Amygdala (tissue), 56 donors: ENCODE results near the gene CLEC3B.
"Not testable (repeated sequence)": the region's sequence is repeated elsewhere in the genome, so short reads cannot be mapped to it uniquely, and the experiment has no call there.

ENCODE experiments used
- DNase-seq, 56 donors: peaks; one replicate each; lab custom pipeline; 2025; lab: John Stamatoyannopoulos, UW

Gene CLEC3B

DNA sequence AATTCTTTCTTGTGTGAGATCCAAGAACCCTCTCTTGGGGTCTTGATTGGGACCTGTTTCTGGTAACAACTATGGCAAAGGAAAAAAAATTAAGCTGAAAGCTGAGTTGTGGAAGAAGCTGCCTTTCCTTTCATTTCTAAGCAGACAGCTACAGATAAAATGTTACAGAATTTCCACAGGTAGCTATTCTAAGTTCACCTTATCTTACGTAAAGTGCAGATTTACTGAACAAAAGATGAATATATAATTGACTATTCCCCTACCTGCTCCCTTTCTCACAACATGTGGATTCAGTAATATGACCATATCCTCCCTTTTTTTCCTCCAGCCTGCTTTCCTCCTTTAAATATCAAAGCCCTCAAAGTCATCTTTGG is 36.6 kb downstream of the CLEC3B start:
- DNase-seq, result no peak

DNA sequence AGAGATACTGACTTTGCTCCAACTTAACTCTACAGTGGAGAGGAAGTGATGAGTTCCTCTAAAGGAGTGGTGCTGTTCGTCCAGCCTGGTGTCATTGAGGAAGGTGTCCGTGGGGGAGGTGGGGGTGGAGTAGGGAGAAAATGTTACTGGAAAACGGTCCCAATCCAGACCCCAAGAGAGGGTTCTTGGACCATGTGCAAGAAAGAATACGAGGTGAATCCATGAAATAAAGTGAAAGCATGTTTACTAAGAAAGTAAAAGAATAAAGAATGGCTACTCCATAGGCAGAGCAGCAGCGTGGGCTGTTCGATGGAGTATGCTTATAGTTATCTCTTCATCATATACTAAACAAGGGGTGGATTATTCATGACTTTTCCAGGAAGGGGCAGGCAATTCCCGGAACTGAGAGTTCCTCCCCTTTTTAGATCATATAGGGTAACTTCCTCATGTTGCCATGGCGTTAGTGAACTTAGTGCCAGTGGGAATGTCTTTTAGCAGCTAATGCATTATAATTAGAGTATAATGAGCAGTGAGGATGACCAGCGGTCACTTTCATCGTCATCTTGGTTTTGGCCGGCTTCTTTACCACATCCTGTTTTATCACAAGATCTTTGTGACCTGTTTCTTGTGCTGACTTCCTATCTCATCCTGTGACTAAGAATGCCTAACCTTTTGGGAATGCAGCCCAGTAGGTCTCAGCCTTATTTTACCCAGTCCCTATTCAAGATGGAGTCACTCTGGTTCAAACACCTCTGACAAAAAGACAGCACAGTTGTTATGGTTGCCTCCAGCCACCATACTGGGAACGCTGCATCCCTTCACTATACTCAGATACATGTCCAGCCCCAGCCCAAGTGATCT is 38.6 kb downstream of the CLEC3B start:
- no peak for DNase-seq

DNA sequence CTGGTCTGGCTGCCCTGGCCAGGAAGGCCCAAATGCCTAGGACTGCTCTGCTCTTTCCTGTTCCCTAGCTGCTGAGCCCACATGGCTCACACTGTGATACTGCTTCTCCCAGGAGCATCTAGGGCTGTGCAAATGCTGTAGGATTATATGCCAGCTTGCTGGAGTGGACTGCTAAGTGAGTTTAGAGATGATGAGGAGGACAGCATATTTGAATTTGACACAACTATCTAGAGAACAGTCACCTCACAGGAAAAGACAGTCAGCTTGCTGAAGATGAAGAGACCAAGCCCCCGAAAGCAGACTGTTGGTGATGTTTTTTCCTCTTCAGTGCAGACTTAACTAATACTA is 39.2 kb downstream of the CLEC3B start:
- DNase-seq, result no peak

DNA sequence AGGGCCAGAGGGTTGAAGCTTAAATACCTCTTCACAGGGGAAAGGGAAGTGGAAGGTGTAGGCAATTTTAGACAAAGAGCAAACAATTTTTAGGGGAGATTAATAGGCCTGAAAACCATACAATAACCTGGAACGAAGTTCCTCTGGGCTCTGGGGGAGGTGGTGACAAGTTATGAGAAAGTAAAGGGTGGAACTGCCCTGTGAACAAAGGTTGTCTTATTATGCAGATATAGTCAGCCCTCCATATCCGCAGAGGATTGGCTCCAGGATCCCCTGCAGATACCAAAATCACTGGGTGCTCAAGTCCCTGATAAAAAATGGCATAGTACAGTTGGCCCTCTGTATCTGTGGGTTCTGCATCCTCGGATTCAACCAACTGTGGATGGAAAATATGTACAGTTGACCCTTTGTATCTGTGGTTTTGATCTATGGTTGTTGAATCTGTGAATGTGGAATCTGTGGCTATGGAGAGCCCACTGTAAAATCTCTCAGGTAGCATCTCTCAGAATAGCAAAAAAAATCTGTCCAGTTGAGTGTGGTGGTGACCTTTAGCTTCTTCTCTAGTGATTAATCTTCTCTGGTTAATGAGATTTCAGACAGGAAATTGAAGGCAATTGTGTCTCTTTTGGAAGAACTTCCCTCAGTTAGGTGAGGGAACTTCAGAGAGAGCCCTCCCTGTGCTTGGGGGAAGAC is 40.2 kb downstream of the CLEC3B start:
- DNase-seq, result no peak

DNA sequence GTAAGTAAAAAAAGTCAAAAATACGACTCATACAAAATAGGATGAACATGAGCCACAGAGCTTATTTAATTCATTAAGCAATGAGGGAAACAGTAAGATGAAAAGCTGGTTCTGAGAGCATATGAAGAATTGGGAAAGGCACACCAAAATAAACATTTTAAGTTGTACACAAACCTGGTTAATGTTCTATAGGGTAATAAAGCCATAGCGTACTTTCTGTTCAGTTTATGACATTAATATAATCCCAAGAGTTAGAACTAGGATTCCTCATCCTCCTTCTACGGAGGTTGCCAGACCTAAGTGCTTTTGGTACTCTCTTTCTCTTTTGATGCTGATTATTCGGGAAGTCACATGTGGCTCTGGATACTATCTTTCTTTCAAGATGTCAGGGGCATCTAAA is 41.4 kb downstream of the CLEC3B start:
- no peak for DNase-seq

DNA sequence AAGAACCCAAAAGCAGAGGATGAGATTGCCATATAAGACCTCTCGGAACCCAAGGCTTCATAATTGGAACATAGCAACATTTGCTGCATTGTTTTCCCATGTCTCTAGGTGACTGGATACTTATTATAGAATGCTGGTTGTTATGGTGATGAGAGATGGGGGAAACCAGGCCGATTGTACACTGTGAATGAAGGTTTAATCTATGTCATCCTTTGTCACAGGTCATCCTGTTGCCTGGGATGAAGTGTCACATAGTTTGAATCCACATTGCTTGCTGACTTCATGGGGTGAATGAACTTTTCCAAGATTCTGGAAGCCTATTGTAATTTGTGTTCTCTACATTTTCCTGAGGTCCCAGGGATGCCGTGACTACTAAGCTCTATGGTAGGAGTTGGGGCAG is 41.8 kb downstream of the CLEC3B start:
- DNase-seq, result no peak

DNA sequence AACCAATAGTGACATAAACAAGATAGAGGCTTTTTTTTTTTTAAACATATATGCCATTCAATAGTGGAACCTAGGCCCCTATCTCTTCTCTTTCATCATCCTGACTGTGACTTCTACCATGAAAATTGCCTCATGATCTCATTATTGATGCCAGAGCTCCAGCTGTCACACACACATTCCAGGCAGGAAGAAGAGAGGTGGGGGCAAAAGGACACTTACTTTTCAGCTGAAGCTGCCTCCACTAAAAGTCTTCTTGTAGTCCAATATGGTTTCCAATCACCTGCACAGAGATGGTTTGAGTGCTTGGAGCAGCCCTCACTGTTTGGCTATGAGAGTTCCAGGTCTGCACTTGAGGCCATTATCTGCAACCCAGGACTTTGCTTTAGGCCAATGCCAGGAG is 45.0 kb downstream of the CLEC3B start:
- no peak for DNase-seq

DNA sequence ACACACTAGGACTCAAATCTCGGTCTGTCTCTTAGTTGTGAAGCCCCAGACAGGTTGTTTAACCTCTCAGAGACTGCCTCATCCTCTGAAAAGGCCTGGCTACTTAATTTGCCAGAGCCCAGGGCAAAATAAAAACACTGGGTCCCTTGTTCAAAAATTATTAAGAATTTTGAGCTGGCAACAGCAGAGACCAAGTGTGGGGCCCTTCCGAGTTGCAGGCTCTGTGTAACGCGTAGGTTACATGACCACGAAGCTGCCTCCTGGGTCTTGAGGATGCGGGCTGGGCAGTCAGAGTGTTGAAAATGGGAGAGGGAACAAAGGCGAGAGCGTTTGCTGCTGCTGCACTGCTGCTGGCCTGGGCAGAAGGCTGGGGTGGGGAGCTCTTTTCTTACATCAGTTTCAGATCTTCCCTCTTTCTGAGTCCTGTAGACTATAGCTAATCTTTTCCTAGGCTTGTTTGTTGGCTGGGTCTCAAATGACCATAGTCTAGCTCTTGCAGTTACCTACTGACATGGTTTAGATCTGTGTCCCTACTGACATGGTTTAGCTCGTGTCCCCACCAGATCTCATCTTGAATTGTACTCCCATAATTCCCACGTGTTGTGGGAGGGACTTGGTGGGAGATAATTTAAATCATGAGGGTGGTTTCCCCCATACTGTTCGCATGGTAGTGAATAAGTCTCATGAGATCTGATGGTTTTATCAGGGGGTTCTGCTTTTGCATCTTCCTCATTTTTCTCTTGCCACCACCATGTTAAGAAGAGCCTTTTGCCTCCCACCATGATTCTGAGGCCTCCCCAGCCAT is 49.9 kb downstream of the CLEC3B start:
- DNase-seq, result no peak

DNA sequence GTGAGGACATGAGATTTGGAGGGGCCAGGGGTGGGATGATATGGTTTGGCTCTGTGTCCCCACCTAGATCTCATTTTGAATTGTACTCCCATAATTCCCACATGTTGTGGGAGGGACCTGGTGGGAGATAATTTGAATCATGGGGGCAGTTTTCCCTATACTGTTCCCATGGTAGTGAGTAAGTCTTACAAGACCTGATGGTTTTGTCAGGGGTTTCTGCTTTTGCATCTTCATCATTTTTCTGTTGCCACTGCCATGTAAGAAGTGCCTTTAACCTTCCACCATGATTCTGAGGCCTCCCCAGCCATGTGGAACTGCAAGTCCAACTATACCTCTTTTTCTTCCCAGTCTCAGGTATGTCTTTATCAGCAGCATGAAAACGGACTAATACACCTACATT is 52.2 kb downstream of the CLEC3B start:
- DNase-seq, result not testable (repeated sequence)

DNA sequence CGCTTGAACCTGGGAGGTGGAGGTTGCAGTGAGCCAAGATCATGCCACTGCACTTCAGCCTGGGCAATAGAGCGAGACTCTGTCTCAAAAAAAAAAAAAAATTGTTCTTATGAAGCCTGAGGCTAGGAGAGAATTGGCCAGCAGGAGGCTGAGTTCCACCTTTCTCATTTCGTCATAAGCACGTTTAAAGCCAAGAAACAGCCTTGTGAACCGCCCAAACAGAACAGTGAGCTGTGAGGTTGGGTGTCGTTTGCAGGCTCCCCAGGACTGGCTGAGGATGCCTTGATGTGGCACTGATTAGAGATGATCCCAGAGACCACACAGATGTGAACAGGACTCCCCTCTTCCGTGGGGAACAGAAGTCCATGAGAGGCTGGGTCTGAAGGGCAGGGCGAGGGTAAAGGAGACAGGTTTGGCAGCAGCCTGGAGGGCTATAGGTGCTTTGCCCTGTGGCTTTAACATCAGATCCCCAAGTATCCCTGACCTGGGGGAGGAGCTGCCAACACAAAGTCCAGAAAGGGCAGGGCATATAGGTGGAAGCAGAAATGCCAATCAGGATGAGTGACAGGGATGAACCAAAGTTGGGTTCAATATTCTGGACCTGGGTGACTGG is 52.9 kb downstream of the CLEC3B start:
- no peak for DNase-seq

DNA sequence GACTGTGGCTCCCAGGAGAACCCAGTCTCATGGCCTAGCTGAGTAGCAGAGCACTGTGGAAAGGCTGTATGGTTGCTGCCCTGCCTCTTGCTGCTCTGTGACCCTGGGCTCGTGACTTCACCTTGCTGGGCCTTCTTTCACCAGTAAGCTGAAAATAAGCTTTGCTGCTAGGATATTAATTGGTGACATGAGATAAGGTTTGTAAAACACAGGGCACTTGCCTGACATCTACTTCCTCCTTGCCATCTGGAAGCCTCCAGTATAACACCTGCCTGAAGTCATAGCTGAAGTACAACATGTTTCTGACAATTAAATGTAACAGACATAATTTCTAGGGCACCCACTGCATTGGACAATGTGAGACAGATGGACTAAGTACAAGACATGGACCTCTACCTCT is 53.6 kb downstream of the CLEC3B start:
- DNase-seq, result no peak

DNA sequence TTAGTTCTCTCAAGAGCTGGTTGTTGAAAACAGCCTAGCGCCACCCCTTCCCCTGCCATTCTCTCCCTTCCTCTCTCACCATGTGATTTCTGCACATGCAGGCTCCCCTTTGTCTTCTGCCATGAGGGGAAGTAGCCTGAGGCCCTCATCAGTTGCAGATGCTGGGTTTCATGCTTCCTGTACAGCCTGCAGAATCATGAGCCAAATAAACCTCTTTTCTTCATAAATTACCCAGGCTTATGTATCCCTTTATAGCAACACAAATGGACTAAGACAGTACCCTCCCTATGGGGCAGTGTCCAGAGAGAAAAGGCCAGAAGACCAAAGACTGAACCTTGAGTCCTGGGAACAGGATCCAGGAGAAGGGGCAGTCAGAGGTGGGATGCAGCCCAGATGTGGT is 54.7 kb downstream of the CLEC3B start:
- DNase-seq, result no peak

DNA sequence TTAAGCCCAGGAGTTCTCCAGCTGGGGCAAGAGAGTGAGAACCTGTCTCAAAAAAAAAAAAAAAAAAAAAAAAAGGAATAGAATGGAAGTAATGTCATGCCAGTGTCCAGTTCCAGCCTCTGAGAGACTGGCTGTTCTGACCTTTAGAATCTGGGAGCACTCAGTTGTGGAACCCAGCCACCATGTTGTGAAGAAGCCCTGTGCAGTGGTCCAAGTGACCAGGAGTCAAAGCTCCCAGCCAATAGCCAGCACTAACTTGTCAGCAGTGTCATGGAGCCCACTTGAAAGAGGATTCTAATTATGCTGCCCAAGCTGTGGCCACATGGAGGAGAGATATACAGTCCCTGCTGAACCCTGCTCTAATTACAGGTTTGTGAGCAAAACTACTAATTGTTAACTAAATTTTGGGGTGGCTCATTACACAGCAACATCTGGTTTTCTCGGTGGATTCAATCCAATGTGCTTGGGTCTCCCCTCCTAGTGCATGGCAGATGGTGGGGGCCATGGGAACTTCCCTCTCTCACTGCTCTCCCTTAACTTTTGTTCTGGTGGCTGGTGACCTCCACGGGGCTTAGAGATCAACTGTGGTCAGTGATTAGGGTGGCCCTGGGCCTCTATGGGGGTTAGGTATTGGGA is 55.5 kb downstream of the CLEC3B start:
- no peak for DNase-seq

DNA sequence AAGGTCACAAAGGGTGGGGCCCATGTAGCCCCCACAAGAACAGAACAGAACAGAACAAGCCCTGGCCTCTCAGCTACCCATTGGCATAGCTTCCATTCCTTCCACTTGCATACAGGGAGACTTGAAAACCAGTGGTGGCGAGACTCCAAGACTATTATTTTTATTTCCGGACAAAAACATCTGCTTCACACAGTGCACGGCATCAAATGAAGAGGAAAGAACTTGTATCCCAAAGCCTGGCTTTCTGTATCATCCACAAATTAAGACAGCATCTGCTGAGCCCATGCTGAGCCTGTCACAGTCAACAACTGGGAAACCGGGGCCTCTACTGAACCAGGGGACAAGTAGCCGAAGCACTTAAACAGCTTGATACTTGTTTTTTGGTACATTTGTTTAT is 56.0 kb downstream of the CLEC3B start:
- no peak for DNase-seq

DNA sequence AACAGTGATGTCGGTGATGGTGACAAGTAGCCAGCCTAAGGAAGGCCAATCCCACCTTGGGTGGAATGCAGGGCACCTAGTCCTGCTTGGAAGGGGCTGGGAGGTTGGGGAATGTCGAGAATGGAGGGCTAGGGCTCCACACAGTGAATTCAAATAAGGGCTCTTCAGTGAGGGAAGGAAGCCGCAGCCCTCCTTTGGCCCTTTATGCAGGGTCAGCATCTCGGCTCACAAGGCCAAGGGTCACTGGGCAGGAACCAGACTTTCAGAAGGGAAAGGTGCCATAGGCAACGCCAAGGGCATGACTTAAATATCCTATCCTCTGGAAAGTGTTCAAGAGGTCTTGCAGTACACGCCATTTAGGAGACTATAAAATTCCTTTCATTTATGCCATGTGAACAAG is 56.9 kb downstream of the CLEC3B start:
- DNase-seq, result no peak

DNA sequence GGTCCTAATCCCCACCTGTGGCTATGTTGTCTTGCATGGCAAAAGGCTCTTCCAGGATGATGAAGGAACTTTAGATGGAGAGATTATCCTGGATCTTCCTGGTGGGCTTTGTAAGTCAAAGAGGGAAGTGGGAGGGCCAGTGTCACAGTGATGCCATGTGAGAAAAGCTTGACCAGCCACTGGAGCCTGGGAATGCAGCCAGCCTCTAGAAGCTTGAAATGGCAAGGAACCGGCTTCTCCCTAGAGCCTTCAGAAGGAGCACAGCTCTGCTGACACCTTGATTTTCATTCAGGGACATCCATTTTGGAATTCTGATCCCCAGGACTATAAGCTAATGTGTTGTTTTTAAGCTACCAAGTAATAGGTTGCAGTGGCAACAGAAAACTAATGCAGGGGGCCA is 58.3 kb downstream of the CLEC3B start:
- peak in 1 of 56 donors; percentile 5 for DNase-seq

DNA sequence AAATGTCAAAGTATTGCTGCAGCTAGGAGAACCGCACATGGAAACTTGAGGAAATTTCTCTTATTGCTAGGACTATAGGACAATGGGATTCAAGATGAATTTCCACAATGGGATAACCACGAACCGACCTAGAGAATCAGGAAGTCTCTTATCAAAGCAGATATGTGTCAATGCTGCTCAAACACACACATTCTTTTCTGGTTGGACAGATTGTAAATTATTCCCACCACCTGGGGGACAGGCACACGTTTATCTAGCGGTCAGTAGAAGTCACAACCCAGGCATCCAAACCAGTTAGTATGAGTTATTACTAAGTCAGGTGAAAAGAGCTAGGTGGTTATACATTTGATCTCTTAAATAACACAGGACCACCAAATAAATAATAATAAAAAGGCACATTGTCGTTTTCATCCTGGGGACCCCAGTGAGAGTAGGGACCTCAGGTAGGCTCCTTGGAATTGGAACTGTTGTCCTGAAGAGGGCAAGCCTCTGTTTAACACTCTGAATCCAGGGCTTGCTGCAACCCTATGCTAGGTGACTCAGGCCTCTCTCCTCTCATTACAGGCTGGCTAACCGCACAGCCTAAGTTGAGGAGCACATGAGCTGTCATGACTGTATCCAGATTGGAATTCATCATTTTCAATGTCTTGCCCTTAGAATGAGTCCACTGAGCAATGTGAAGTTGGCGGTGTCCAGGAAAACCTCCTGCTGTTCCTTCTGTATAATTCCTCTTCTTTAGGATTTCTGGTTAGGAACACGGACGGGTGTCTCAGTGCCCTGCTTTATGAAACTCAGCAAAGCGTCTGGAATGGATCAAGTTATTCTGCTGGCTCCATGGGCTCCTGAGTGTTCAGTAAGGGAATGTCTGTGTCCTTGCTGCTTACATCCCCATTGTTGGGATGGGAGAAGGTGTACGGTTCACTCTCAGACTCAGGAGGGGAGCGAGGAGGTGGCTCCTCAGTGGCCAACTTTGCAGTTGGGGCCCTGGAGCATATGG is 59.0 kb downstream of the CLEC3B start:
- no peak for DNase-seq
